ENCODE data around the gene IGLON5.

Gene IGLON5

DNA sequence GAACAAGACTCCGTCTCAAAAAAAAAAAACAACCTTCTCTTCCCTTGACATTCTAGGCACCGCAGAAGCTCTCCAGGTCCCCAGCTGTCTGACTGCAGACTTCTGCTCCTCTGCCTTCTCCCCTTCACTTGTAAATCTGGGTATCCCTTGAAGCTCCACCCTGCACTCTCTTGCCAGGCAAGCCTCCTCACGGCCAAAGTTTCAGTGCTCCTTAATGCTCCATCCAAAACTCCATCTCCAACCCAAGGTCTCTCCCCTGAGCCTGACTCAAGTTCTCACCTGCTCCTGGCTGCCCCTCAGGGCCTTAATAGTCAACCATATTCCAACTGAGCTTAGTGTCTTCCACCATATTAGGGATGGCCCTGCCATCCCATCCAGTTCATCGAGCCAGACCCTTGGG is 58.8 kb downstream of the IGLON5 start:
- ChIA-PET CTCF (no interaction called here), POLR2A (interaction anchor here (1.0 to 2.4 kb wide), 2 partner anchors 24 to 31 kb away, joined by 3 to 10 read pairs; no protein-coding TSS in a partner anchor)
- DNase-seq (ENCODE audit: extremely low spot score), result no peak
- TF ChIP-seq ELF4 (IDR thresholded peaks at IDR 0.05) (no peak), FOXK2 (IDR thresholded peaks at IDR 0.05) (no peak), SUZ12 (IDR thresholded peaks at IDR 0.05) (no peak), FOXA1 (IDR thresholded peaks at IDR 0.05) (no peak), LEF1 (IDR thresholded peaks at IDR 0.05; ENCODE audit: borderline replicate concordance) (no peak), FOXM1 (IDR thresholded peaks at IDR 0.05; ENCODE audit: borderline replicate concordance) (no peak), L3MBTL2 (conservative IDR thresholded peaks at IDR 0.05) (no peak), SP1 (IDR thresholded peaks at IDR 0.05) (no peak), TARDBP (IDR thresholded peaks at IDR 0.05) (no peak), CTBP1 (IDR thresholded peaks at IDR 0.05; ENCODE audit: borderline replicate concordance) (no peak), HDGF (IDR thresholded peaks at IDR 0.05; ENCODE audit: borderline replicate concordance) (no peak), NFRKB (IDR thresholded peaks at IDR 0.05) (no peak)
- TF ChIP-seq, protein P1, sequence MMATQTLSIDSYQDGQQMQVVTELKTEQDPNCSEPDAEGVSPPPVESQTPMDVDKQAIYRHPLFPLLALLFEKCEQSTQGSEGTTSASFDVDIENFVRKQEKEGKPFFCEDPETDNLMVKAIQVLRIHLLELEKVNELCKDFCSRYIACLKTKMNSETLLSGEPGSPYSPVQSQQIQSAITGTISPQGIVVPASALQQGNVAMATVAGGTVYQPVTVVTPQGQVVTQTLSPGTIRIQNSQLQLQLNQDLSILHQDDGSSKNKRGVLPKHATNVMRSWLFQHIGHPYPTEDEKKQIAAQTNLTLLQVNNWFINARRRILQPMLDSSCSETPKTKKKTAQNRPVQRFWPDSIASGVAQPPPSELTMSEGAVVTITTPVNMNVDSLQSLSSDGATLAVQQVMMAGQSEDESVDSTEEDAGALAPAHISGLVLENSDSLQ (IDR thresholded peaks at IDR 0.05), result no peak

GRCh38 chr19:51371186-51371690 is 59.8 kb downstream of the IGLON5 start:
- CTCF ChIA-PET, result no interaction called here
- TF ChIP-seq FOXA1 (IDR thresholded peaks at IDR 0.05) (no peak), TARDBP (IDR thresholded peaks at IDR 0.05) (no peak), SUZ12 (IDR thresholded peaks at IDR 0.05) (no peak), LEF1 (IDR thresholded peaks at IDR 0.05; ENCODE audit: borderline replicate concordance) (no peak), SP1 (IDR thresholded peaks at IDR 0.05) (no peak), HDGF (IDR thresholded peaks at IDR 0.05; ENCODE audit: borderline replicate concordance) (no peak), FOXM1 (IDR thresholded peaks at IDR 0.05; ENCODE audit: borderline replicate concordance) (no peak), ARNT (IDR thresholded peaks at IDR 0.05) (no peak), ELF4 (IDR thresholded peaks at IDR 0.05) (no peak), FOXK2 (IDR thresholded peaks at IDR 0.05) (no peak), ZNF384 (IDR thresholded peaks at IDR 0.05) (no peak), L3MBTL2 (conservative IDR thresholded peaks at IDR 0.05) (no peak), BHLHE40 (IDR thresholded peaks at IDR 0.05; ENCODE audit: borderline replicate concordance) (no peak), CTBP1 (IDR thresholded peaks at IDR 0.05; ENCODE audit: borderline replicate concordance) (no peak), NFRKB (IDR thresholded peaks at IDR 0.05) (no peak)
- TF ChIP-seq, protein P1 (IDR thresholded peaks at IDR 0.05), result no peak
- POLR2A ChIA-PET, result interaction anchor here (2.4 kb wide), 1 partner anchor 23 kb away, joined by 10 read pairs; no protein-coding TSS in a partner anchor
- DNase-seq (ENCODE audit: extremely low spot score), result no peak

- ChIA-PET POLR2A (interaction anchor here (0.9 to 2.4 kb wide), 2 partner anchors 17 to 22 kb away, joined by 3 to 10 read pairs; no protein-coding TSS in a partner anchor), CTCF (no interaction called here)
- TF ChIP-seq CTBP1 (IDR thresholded peaks at IDR 0.05; ENCODE audit: borderline replicate concordance) (no peak), ARNT (IDR thresholded peaks at IDR 0.05) (no peak), FOXK2 (IDR thresholded peaks at IDR 0.05) (no peak), TARDBP (IDR thresholded peaks at IDR 0.05) (no peak), ZNF384 (IDR thresholded peaks at IDR 0.05) (no peak), NFRKB (IDR thresholded peaks at IDR 0.05) (no peak), SUZ12 (IDR thresholded peaks at IDR 0.05) (no peak), LEF1 (IDR thresholded peaks at IDR 0.05; ENCODE audit: borderline replicate concordance) (no peak), FOXA1 (IDR thresholded peaks at IDR 0.05) (no peak), L3MBTL2 (conservative IDR thresholded peaks at IDR 0.05) (no peak), BHLHE40 (IDR thresholded peaks at IDR 0.05; ENCODE audit: borderline replicate concordance) (no peak), HDGF (IDR thresholded peaks at IDR 0.05; ENCODE audit: borderline replicate concordance) (no peak), ELF4 (IDR thresholded peaks at IDR 0.05) (no peak), SP1 (IDR thresholded peaks at IDR 0.05) (no peak), FOXM1 (IDR thresholded peaks at IDR 0.05; ENCODE audit: borderline replicate concordance) (no peak)
- TF ChIP-seq, protein P1 (IDR thresholded peaks at IDR 0.05), result no peak
- no peak for DNase-seq (ENCODE audit: extremely low spot score)
These were observed 60.7 kb downstream of the IGLON5 start for GRCh38 chr19:51372021-51372648.

DNA sequence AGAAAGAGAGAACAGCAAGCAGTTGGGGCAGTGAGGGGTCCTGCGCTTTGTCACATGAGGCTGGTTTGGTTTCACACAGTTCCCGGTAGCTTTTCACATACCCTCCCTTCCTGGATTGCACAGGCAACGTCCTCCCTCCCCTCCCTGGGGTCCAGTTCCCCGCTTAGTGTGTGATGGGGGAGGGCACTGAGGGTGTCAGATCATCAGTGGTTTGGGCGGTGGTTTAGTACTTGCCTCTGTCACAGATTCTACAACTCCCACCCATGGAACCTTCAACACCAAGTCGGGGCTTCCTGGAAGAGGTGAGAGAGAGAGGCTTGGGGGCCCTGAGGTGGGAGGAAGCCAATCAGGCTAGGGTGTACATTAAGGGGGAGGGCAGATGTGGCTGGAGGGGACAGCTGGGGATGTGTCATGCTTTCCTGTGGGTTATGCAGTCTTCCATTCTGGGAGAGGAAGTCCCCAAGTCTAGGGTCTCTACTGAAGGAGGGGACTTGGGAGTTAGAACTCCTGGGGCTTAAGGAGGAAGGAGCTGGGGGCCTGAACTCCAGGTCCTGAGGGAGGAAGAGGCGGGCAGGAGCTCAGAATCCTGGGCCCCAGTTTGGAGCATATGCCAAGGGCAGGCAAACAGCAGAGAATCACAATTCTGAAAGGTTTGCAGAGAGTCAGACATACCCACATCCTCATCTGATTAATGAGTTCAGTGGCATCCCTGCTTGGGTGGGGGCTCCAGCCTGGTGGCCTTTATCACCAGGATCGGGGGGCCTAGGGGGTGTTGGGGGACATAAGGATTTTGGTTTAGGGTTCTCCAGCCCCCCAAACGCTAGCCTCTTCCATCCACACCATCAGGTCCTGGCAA is 61.4 kb downstream of the IGLON5 start, which contains the start of gene NKG7:
Gene NKG7, minus strand, starts transcription at position 6 of the 856 bp plus-strand sequence. CDS start 119 bp downstream, outside the sequence.
- POLR2A ChIA-PET, result interaction anchor here (2.4 kb wide), 1 partner anchor 22 kb away, joined by 10 read pairs; no protein-coding TSS in a partner anchor

More for the DNA sequence above, 61.4 kb downstream of the IGLON5 start, which contains the start of gene NKG7:
- CTCF ChIA-PET, result no interaction called here
- TF ChIP-seq SUZ12 (IDR thresholded peaks at IDR 0.05) (no peak), ELF4 (IDR thresholded peaks at IDR 0.05) (no peak), HDGF (IDR thresholded peaks at IDR 0.05; ENCODE audit: borderline replicate concordance) (no peak), NFRKB (IDR thresholded peaks at IDR 0.05) (no peak), ZNF384 (IDR thresholded peaks at IDR 0.05) (no peak), LEF1 (IDR thresholded peaks at IDR 0.05; ENCODE audit: borderline replicate concordance) (no peak), FOXM1 (IDR thresholded peaks at IDR 0.05; ENCODE audit: borderline replicate concordance) (no peak), ARNT (IDR thresholded peaks at IDR 0.05) (no peak), BHLHE40 (IDR thresholded peaks at IDR 0.05; ENCODE audit: borderline replicate concordance) (no peak), FOXA1 (IDR thresholded peaks at IDR 0.05) (no peak), L3MBTL2 (conservative IDR thresholded peaks at IDR 0.05) (no peak), TARDBP (IDR thresholded peaks at IDR 0.05) (no peak), FOXK2 (IDR thresholded peaks at IDR 0.05) (no peak)
- TF ChIP-seq, protein P1 (IDR thresholded peaks at IDR 0.05), result no peak
- no peak for DNase-seq (ENCODE audit: extremely low spot score)
